Measurements from ENCODE around the gene HOXA4. TPM values are rescaled to one million over a fixed set of nuclear protein-coding genes. Genes with fewer than 3 reads are reported as not detected.
A peak's percentile ranks its signal among the peaks of the same experiment; 100 is the strongest.

HOXA4 gene
- total and polyA plus RNA-seq, 2 of the 4 experiments (the other 2 are of a cell fraction): 0.36 to 8.0 TPM

DNA sequence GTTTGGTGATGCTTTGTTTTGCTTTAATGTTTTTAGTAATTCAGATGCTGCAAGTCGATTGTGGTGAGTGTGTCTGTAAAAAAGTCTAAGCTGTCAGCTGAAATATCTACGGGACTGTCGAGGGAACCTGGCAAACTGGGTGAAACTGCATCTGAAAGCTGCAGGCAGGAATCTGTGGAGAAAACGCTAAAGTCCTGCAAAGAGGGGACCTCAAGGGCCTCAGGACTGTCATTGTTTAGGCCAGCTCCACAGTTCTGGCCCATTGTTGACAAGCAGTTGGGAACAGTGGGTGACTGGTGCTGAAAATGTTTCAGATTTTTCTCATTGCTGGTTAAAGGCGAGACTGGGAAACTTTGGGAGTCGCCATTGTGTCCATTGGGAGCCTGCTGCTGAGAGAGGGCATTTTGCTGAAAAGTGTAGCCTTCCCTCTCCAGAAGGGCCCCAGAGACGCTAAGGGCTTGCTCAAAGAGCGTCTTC lies 29.8 kb downstream of the HOXA4 start:
- intact Hi-C loops (cut with micrococcal nuclease) (loop anchor here (2.0 kb wide), 1 partner anchor 14 kb away; no protein-coding TSS in a partner anchor), dilution Hi-C loops (cut with HindIII; ENCODE audit: low sequenced_read_pairs, unreplicated experiment) (no loop called here), in situ Hi-C loops (cut with MboI; ENCODE audit: low sequenced_read_pairs) (loop anchor here (5.0 to 10.0 kb wide), 4 partner anchors 42 to 1238 kb away; partner anchors contain the start of gene HOXA5)
- Histone ChIP-seq H3K36me3 (ENCODE audit: control insufficient read depth, insufficient read depth, low read length) (peaks cover 10% of the 10 kb centered on the region), H3K4me2 (ENCODE audit: low read depth, low read length) (peak overlapping the region; percentile 97), H3K4me1 (ENCODE audit: control insufficient read depth, insufficient read depth, low read length) (peaks cover 29% of the 10 kb centered on the region), H3K79me1 (ENCODE audit: low read depth in 1 of 2, low read length in 2 of 2) (peaks cover 0 to 26% of the 10 kb centered on the region in 2 experiments; a peak in 2 of 4 replicates), H3K23ac (ENCODE audit: low read depth, low read length) (peak overlapping the region; percentile 91), H2AK5ac (ENCODE audit: low read depth, low read length) (peak overlapping the region; percentile 76; the same call in 1 of the 2 replicates), H2AK9ac (replicated peaks; ENCODE audit: low read depth, low read length, poor library complexity) (peak overlapping the region; percentile 70), H3K18ac (ENCODE audit: low read depth, low read length) (peak overlapping the region; percentile 93), H3K14ac (replicated peaks; ENCODE audit: low read depth, low read length) (peak overlapping the region; percentile 40), H2BK5ac (ENCODE audit: low read depth, low read length, poor library complexity, severe bottlenecking) (peak overlapping the region; percentile 95), H3K4ac (ENCODE audit: low read depth, low read length) (peak overlapping the region; percentile 74), H2BK20ac (ENCODE audit: low read depth, low read length) (peak overlapping the region; percentile 2; the same call in 1 of the 2 replicates), H3K9me1 (ENCODE audit: insufficient read depth, low read length) (no peaks in the 10 kb centered on the region), H3K4me3 (ENCODE audit: insufficient read depth, low read depth, low read length) (peak overlapping the region; percentile 52), H3K9me3 (ENCODE audit: control insufficient read depth, insufficient read depth, low read length) (no peaks in the 10 kb centered on the region), H3K27me3 (ENCODE audit: control insufficient read depth, insufficient read depth, low read length) (no peaks in the 10 kb centered on the region), H4K20me1 (ENCODE audit: insufficient read depth, low read length) (peaks cover 13% of the 10 kb centered on the region), H3K56ac (ENCODE audit: extremely low read depth, insufficient read depth, low read length) (peak overlapping the region; percentile 86), H2AFZ (replicated peaks; ENCODE audit: low read length, poor library complexity) (peak overlapping the region; percentile 19), H4K8ac (ENCODE audit: low read depth in 2 of 2, low read length in 2 of 2) (peak overlapping the region; percentile 54 to 76; a peak in 3 of 4 replicates), H2BK120ac (ENCODE audit: low read depth, low read length) (peak overlapping the region; percentile 42), H3K27ac (ENCODE audit: insufficient read depth, low read length) (peak overlapping the region; percentile 96), H4K91ac (ENCODE audit: insufficient read depth, low read depth, low read length) (peak overlapping the region; percentile 81), H2BK15ac (ENCODE audit: low read depth, low read length) (peak overlapping the region; percentile 39; the same call in 1 of the 3 replicates), H3K9ac (ENCODE audit: low read depth, low read length) (peak overlapping the region; percentile 93), H4K5ac (ENCODE audit: low read depth, low read length) (peak overlapping the region; percentile 75)
- ATAC-seq (ENCODE audit: low read depth) (no peak), DNase-seq (peak; percentile 54)
- ChIA-PET POLR2A (ENCODE audit: unreplicated experiment) (interaction anchor here (1.2 to 1.5 kb wide), 2 partner anchors 15 to 18 kb away, joined by 3 read pairs; no protein-coding TSS in a partner anchor), CTCF (interaction anchor here (0.8 to 1.0 kb wide), 2 partner anchors 14 to 26 kb away, joined by 4 read pairs; no protein-coding TSS in a partner anchor)
- no TSS peak for BruUV-seq (replicated peaks)
- WGBS, 2 experiments (ENCODE audit: extremely low coverage in 2 of 2, insufficient read length in 1 of 2): 0% methylated on average over 5 of the region's 8 CpGs; no CpG with 5 or more reads in 1 of the 2 experiments
- TF ChIP-seq RFX5 (IDR thresholded peaks at IDR 0.05; ENCODE audit: low read depth, low read length): no peak
- no peak for TF ChIP-seq MAFK (IDR thresholded peaks at IDR 0.05; ENCODE audit: low read depth, low read length)
- TF ChIP-seq POLR2A (IDR thresholded peaks at IDR 0.05; ENCODE audit: low read depth, low read length): no peak
- TF ChIP-seq NFE2L2 (IDR thresholded peaks at IDR 0.05; ENCODE audit: low read depth, low read length): no peak
- no peak for TF ChIP-seq SMC3 (IDR thresholded peaks at IDR 0.05; ENCODE audit: low read depth, low read length)
- no peak for TF ChIP-seq ELK1 (IDR thresholded peaks at IDR 0.05; ENCODE audit: borderline replicate concordance, low read depth, low read length)
- no peak for TF ChIP-seq CEBPB (IDR thresholded peaks at IDR 0.05; ENCODE audit: low read depth, low read length)
- TF ChIP-seq MAZ (IDR thresholded peaks at IDR 0.05; ENCODE audit: borderline replicate concordance, low read depth, low read length): no peak
- TF ChIP-seq RCOR1 (IDR thresholded peaks at IDR 0.05; ENCODE audit: insufficient replicate concordance, low read length): no peak
- no peak for TF ChIP-seq CTCF (conservative IDR thresholded peaks at IDR 0.05; ENCODE audit: low read depth, low read length)
- TF ChIP-seq BHLHE40 (IDR thresholded peaks at IDR 0.05; ENCODE audit: low read depth, low read length): no peak
- TF ChIP-seq MXI1 (IDR thresholded peaks at IDR 0.05; ENCODE audit: borderline replicate concordance, low read depth, low read length): no peak
- TF ChIP-seq, protein P1, sequence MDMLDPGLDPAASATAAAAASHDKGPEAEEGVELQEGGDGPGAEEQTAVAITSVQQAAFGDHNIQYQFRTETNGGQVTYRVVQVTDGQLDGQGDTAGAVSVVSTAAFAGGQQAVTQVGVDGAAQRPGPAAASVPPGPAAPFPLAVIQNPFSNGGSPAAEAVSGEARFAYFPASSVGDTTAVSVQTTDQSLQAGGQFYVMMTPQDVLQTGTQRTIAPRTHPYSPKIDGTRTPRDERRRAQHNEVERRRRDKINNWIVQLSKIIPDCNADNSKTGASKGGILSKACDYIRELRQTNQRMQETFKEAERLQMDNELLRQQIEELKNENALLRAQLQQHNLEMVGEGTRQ (IDR thresholded peaks at IDR 0.05; ENCODE audit: low read depth, low read length): no peak
- TF ChIP-seq CHD1 (IDR thresholded peaks at IDR 0.05; ENCODE audit: low read depth, low read length): no peak
- no peak for TF ChIP-seq FOS (IDR thresholded peaks at IDR 0.05; ENCODE audit: low read depth, low read length)

Measured in IMR-90 (cell line).